NCI-H1105 treated with DMSO at 0.1 percent for 48 hours (cell line): ENCODE data around the gene FBLN7.

Experiments used
- DNase-seq: peaks from one replicate; lab custom pipeline; 2025; lab: John Stamatoyannopoulos, UW

The FBLN7 gene

DNA sequence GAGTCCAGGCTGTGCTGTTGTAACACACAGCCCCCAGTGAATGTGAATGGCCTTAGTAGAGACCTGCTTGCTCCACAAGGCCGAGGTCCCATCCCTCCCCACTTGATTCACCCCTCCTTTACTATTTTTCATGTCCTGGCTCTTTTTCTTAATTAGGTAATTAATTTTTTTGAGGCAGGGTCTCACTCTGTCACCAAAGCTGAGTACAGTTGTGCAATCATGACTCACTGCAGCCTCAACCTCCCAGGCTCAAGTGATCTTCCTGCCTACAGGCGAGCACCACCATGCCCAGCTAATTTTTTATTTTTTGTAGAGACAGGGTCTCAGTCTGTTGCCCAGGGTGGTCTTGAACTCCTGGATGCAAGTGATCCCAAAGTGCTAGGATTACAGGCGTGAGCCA lies 19.3 kb downstream of the FBLN7 start:
- DNase-seq, result no peak

DNA sequence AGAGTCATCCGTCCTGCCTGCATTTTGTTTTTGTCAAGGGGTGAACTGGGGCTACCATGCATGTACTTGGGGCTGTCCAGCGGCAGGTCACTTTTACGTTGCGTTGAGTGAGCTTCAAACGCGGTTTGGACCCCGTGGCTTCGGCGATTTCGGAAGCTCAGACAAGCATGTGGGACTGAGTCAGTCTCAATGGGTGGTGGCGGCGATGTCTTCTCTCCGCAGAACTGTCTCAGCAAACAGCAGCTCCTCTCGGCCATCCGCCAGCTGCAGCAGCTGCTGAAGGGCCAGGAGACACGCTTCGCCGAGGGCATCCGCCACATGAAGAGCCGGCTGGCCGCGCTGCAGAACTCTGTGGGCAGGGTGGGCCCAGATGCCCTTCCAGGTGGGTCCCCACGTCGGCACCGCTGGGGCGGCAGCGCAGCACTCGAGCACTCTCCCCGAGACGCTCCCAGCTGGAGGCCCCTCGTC lies 21.3 kb downstream of the FBLN7 start:
- no peak for DNase-seq

DNA sequence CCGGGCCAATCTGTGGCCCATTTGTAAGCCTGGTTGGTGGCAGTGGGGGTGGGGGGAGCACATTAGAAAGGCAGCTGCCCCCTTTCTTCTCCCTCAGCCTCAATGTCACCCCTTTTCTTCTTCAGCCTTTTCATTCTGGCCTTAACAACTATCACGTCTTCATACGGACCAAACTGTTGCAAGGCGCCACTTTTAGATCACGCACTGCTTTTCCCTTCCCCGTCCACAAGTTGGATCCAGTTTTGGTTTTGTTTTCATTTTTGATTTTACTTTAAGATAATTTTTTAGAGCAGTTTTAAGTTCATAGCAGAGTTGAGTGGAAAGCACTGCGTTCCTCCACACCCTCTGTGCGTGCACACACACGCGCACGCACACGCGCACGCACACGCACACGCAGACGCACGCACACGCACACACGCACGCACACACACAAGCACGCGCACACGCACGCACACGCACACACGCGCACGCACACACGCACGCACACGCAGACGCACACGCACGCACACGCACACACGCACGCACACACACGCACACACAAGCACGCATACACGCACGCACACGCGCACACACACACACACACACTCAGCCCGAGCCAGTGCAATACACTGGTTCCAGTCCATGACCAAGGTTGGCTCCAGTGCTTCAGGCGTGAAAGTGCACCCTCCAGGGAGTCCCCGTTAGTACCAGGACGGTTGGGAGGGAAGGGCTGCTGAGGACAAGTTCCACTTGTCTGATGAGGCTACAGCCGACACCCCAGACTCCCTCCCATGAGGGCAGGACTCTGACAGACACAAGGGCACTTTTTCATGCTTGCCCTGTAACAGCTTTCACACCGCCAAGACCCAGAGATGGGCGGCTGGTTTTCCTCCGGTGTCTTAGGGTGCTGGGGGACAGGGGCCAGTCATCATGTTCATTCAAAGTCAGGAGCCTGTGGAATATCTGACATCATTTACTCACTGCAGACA lies 22.4 kb downstream of the FBLN7 start:
- DNase-seq, result no peak

DNA sequence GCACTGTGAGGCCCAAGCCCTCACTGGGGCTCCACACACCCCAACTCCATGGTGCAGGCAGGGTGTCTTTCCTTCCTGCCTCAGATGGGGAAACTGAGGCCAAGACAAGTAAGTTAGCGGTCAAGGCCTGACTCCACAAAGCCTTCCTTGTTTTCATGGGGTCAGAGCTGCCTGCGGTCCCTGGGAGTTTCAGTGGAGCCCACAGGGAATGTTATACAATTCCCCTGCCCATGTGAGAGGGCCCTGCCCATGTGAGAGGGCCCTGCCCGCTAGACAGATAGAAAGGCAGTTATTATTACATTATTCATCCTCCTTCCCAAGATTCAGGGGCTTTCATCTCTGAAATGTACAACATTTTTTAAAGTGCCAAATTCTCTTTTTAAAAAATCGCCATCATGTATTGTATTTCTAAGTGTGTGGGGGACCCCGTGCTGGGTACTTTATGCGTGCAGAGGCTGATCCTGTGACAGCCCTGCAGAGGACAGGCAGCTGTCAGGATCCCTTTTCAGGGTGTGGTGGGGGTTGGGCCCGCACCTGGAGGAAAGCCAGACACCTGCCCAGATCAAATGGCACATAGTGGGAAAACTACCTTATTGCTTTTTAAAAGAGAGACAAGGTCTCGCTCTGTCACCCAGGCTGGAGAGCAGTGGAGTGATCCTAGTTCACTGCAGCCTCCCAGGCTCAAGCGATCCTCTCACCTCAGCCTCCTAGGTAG lies 23.4 kb downstream of the FBLN7 start:
- DNase-seq, result peak; percentile 56

DNA sequence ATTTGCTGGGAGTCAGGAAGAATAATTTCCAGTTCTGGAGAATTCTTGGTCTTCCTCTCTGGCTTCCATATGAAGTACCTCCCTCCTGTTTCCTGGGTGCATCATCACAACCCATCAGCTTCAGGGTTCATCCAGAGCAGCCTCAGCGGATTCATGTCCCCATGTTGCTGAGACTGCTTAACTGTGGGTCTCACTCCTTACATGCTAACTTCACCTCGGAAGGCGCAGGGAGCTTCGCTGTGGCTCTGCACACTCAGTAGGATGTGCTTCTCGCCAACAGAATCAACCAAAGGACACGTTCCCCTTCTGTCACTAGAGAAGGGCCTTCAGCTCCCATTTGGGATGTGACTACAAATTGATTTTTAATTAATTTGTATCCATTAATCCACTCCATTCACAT lies 24.2 kb downstream of the FBLN7 start:
- no peak for DNase-seq

GRCh38 chr2:112162956-112163355 lies 24.8 kb downstream of the FBLN7 start:
- no peak for DNase-seq

GRCh38 chr2:112163541-112163981 lies 25.4 kb downstream of the FBLN7 start:
- no peak for DNase-seq

DNA sequence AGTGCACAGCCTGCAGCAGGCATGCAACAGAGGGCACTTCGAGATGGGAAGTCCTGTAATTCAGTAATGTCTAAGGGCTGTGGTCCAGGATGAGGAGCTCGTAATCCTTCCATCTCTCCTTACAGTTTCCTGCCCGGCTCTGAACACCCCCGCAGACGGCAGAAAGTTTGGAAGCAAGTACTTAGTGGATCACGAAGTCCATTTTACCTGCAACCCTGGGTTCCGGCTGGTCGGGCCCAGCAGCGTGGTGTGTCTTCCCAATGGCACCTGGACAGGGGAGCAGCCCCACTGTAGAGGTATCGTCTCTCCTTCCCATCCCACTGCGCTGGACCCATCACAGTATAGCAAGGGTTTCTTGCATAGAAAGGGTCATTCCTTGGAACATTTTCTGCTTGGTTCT lies 26.7 kb downstream of the FBLN7 start:
- DNase-seq, result no peak

- no peak for DNase-seq
Measured at GRCh38 chr2:112165296-112165695, 27.1 kb downstream of the FBLN7 start.

DNA sequence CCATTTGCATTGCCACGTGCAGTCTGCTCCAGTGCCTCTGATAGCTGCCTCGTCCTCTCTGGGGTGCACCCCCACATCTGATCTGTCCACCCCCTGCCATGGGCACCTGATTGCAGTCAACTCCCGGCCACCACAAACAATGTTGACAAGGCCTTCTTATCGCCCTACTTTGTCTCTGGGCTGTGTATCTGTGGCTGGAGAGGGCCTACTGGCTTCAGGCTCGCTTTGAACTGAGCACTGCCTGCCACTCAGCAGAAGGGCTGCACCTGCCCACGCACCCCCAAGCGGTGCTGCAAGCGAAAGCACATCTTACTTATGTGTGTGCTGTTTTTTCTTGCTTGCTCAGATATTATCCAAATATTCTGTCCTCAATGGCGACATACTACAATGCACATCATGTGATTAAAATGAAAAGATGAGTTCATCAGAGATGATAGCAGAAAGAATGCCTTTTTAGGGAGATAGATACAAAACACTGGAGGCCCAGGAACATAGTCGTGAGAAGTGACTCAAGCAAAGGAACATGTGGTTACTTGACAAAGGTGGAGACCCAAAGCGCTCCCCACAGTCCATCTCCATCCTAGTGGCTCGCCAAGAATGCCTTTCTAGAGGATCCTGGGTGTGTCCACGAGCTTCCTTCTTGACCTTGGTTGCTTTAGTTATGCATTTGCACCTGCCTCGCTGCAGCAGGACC lies 28.8 kb downstream of the FBLN7 start:
- no peak for DNase-seq

DNA sequence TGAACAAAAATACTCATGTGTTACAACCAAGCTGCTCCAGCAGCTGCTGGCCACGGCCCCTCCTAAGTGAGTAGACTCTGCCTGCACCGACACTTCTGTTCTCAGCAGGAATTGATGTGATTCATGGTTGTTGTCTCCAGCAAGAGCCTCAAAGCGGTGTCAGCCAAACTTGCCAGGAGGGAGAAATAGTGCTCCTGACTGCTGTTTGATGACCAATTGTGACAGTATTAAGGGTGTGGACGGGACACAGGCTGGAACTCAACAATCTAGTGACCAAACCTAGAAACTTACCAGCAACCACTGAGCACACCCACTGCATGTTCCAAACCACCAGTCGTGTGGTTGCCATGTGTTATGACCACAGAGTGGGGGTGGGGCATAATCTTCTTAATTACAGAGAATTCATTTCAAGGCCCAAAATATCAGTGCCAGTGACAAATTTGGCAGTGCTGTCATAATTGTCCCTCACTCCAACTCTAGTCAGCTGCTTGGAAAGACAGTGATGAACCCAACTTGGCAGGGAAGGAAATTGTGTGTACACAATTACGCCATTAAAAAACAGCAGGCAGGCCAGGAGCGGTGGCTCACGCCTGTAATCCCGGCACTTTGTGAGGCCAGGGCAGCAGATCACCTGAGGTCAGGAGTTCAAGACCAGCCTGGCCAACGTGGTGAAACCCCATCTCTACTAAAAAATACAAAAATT lies 30.4 kb downstream of the FBLN7 start:
- no peak for DNase-seq

DNA sequence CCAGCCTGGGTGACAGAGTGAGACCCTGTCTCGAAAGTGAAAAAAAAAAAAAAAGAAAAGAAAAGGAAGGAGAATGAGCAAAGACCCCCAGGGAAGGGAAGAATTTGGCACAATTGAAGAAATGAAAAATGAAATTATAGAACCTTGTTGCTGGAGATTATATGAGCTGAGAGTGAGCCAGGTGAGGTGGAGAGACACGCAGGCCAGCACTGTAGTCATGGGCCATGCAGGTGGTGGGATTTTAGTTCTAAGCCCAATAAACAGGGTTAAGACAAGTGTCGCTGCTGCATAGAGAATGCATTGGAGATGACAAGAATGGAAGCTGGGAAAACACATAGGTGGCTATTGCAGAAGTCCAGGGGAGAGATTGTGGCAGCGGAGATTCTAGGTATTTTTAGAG lies 32.3 kb downstream of the FBLN7 start:
- no peak for DNase-seq

GRCh38 chr2:112173646-112174319 lies 35.6 kb downstream of the FBLN7 start:
- DNase-seq, result no peak

DNA sequence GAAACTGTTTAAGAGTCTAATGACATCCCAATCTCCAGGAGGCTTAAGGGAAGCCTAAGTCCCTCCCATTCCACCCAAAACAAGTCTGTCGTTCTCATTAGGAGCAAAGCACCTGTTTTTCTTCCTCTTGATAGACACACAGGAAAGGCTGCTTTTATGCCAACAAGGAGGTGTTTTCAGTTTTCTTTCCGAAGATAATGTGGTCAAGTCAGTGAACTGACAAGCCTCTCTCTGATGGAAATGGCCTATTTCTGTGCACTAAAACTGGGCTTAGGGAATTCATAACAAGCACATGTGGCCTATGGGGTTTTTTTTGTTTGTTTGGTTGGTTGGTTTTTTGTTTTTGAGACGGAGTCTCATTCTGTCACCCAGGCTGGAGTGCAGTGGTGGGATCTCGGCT lies 36.2 kb downstream of the FBLN7 start:
- DNase-seq, result no peak

DNA sequence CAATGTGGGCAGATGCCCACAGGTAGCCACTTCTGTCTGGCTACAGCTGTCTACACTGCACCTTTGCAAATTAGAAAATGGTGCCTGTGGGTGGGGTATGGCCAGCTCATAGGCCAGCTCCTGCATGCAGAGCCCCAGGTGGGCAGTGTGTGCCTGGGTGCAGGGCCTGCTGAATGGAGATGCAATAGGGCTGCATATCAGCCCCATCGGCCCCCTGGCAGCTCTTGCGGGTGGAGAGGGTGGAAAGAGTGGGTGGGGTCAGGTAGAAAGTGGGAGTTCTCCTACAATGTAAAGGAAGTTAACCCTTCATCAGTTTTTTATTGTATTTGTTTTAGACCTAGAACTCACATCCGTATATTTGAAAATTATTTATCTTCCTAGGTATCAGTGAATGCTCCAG lies 37.1 kb downstream of the FBLN7 start:
- DNase-seq, result no peak

GRCh38 chr2:112175958-112176573 lies 37.9 kb downstream of the FBLN7 start:
- DNase-seq, result no peak

DNA sequence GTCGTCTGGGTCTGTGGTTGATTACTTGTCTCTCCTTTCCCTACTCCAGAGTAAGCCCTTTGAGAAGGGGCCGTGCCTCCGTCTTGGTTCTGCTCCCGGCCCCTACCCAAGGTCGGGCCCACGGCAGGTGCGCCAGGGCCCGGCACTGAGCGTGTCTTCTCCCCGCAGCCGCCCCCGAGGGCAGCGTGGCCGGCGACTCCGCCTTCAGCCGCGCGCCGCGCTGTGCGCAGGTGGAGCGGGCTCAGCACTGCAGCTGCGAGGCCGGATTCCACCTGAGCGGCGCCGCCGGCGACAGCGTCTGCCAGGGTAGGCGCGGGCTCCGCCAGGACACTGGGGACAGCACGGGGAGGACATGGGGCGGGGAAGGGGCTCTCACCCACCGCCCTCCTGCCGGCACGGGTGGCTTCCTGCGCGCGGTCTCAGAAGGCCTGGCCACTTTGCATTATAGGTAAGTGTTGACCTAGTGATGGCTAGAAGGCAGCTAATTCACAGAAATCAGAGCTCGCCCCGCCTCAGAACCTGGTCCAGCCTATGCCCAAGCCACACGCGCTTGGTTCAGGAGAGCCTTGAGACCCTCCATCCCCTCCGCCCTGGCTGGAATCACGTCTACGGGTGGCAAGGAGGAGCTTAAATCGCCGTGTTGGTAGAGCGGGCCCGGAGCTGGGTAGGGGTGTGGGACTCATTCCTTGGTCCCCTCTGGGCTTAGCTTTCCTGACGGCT lies 43.5 kb downstream of the FBLN7 start:
- peak; percentile 69 for DNase-seq

DNA sequence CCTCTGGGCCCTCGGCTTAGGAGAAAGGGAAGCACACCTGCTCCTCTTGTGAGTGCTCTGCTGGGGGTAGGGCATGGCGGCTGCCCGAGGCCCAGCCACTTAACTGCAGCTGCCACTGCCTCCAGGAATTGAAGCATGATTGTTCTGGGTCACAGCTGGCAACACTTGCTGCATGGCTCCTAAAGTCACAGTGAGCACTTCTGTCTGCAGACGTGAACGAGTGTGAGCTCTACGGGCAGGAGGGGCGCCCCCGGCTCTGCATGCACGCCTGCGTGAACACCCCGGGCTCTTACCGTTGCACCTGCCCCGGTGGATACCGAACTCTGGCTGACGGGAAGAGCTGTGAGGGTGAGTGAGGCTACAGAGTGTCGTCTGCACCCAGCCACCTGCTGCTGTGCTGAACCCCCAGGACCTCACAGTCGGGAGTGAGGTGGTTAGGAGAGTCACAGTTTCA lies 44.4 kb downstream of the FBLN7 start:
- peak; percentile 93 for DNase-seq

- DNase-seq, result no peak
Measured at GRCh38 chr2:112183327-112184025, 45.3 kb downstream of the FBLN7 start.
